Keratinocyte (primary cell): ENCODE results near the gene ACSL3.

Experiments used
- CTCF ChIP-seq, 3 experiments: IDR thresholded peaks in 1 of 3; conservative IDR thresholded peaks in 1 of 3; optimal IDR thresholded peaks in 1 of 3; 2 replicates in 2 of 3; 3 replicates in 1 of 3; pipeline versions ENCODE3 to v1.5.1; 2011; ENCODE audit warnings: low read length in 3 of 3, mild to moderate bottlenecking in 3 of 3, moderate library complexity in 2 of 3, control low read depth in 1 of 3, inconsistent platforms in 1 of 3; ENCODE audit not compliant: insufficient read depth in 2 of 3; ENCODE audit errors: extremely low read depth in 1 of 3
- EZH2 ChIP-seq: IDR thresholded peaks from one replicate; pipeline ENCODE4 v1.6.1; 2012; ENCODE audit warnings: inconsistent platforms, mild to moderate bottlenecking, low read length, moderate library complexity

GRCh38 chr2:222878301-222878876 is 17.6 kb downstream of the ACSL3 start:
- no peak for TF ChIP-seq CTCF (optimal IDR thresholded peaks at IDR 0.05 in 1 of 3, IDR thresholded peaks at IDR 0.05 in 1 of 3, conservative IDR thresholded peaks at IDR 0.05 in 1 of 3; ENCODE audit: extremely low read depth in 1 of 3, insufficient read depth in 2 of 3, low read length in 3 of 3)
- TF ChIP-seq EZH2: no peak
